ENCODE measurements around the gene TGFBR1.
A peak's percentile ranks its signal among the peaks of the same experiment; 100 is the strongest.

Gene TGFBR1

GRCh38 chr9:99169982-99170761 is 65.3 kb downstream of the TGFBR1 start:
- no peak for DNase-seq (ENCODE audit: low read depth in 2 of 2)
- TF ChIP-seq CTCF (IDR thresholded peaks at IDR 0.05; ENCODE audit: low read depth, low read length), result peak; percentile 16
- no peak overlapping the region for H3K4me3 ChIP-seq (replicated peaks in 1 of 2; ENCODE audit: low read depth in 2 of 2, low read length in 2 of 2)

- H3K4me3 ChIP-seq (replicated peaks in 1 of 2; ENCODE audit: low read depth in 2 of 2, low read length in 2 of 2), result no peak overlapping the region
- no peak for TF ChIP-seq CTCF (IDR thresholded peaks at IDR 0.05; ENCODE audit: low read depth, low read length)
These were observed 66.6 kb downstream of the TGFBR1 start for GRCh38 chr9:99171225-99172123.

GRCh38 chr9:99172124-99173091 is 67.5 kb downstream of the TGFBR1 start:
- no peak overlapping the region for H3K4me3 ChIP-seq (replicated peaks in 1 of 2; ENCODE audit: low read depth in 2 of 2, low read length in 2 of 2)
- no peak for DNase-seq (ENCODE audit: low read depth in 2 of 2)
- no peak for TF ChIP-seq CTCF (IDR thresholded peaks at IDR 0.05; ENCODE audit: low read depth, low read length)

More at GRCh38 chr9:99171225-99172123, 66.6 kb downstream of the TGFBR1 start:
- no peak for DNase-seq (ENCODE audit: low read depth in 2 of 2)

- no peak overlapping the region for H3K4me3 ChIP-seq (replicated peaks in 1 of 2; ENCODE audit: low read depth in 2 of 2, low read length in 2 of 2)
- no peak for TF ChIP-seq CTCF (IDR thresholded peaks at IDR 0.05; ENCODE audit: low read depth, low read length)
- peak in 1 of 2 donors; percentile 7 for DNase-seq (ENCODE audit: low read depth in 2 of 2)
These were observed 68.9 kb downstream of the TGFBR1 start for GRCh38 chr9:99173570-99174504.

GRCh38 chr9:99176527-99177013 is 71.7 kb downstream of the TGFBR1 start:
- no peak for DNase-seq (ENCODE audit: low read depth in 2 of 2)
- no peak for TF ChIP-seq CTCF (IDR thresholded peaks at IDR 0.05; ENCODE audit: low read depth, low read length)
- H3K4me3 ChIP-seq (replicated peaks in 1 of 2; ENCODE audit: low read depth in 2 of 2, low read length in 2 of 2), result no peak overlapping the region
